ENCODE measurements around the gene ARHGAP19.

ARHGAP19 gene

GRCh38 chr10:97183314-97183713 lies 109.1 kb downstream of the ARHGAP19 start:
- Histone ChIP-seq H3K36me3 (ENCODE audit: control insufficient read depth in 2 of 2, insufficient read depth in 1 of 2, low read length in 2 of 2) (no peaks in the 10 kb centered on the region), H3K4me1 (ENCODE audit: control insufficient read depth, insufficient read depth, low read length) (peaks cover 3% of the 10 kb centered on the region; the same call in 1 of the 2 replicates), H3K9me3 (ENCODE audit: control insufficient read depth, insufficient read depth, low read depth, low read length) (no peaks in the 10 kb centered on the region), H3K27ac (ENCODE audit: extremely low read depth, low read depth, low read length) (no peak overlapping the region), H3K4me3 (ENCODE audit: low read depth, low read length) (no peak overlapping the region)
- TF ChIP-seq ZSCAN18 (tag by site-specific recombination; IDR thresholded peaks at IDR 0.05) (no peak), ZNF768 (tag by site-specific recombination; IDR thresholded peaks at IDR 0.05) (0 out of 2 replicates have a peak, but pooled peaks have one; percentile 87), INSM2 (tag by site-specific recombination; IDR thresholded peaks at IDR 0.05) (no peak)
- CTCF ChIA-PET = interaction anchor here (1.2 to 3.2 kb wide), 4 partner anchors 11 to 111 kb away, joined by 3 to 15 read pairs (median 8); no protein-coding TSS in a partner anchor
- POLR2A ChIA-PET = no interaction called here

GRCh38 chr10:97182288-97182990 lies 110.0 kb downstream of the ARHGAP19 start:
- peaks cover 3% of the 10 kb centered on the region; the same call in 1 of the 2 replicates for H3K4me1 ChIP-seq (ENCODE audit: control insufficient read depth, insufficient read depth, low read length)
- POLR2A ChIA-PET = interaction anchor here (0.6 kb wide), 1 partner anchor 422 kb away, joined by 4 read pairs; no protein-coding TSS in a partner anchor
- CTCF ChIA-PET = interaction anchor here (1.2 to 3.2 kb wide), 4 partner anchors 11 to 110 kb away, joined by 3 to 15 read pairs (median 8); no protein-coding TSS in a partner anchor
- no peaks in the 10 kb centered on the region for H3K9me3 ChIP-seq (ENCODE audit: control insufficient read depth, insufficient read depth, low read depth, low read length)
- no peak overlapping the region for H3K27ac ChIP-seq (ENCODE audit: extremely low read depth, low read depth, low read length)
- no peak overlapping the region for H3K4me3 ChIP-seq (ENCODE audit: low read depth, low read length)
- no peaks in the 10 kb centered on the region for H3K36me3 ChIP-seq (ENCODE audit: control insufficient read depth in 2 of 2, insufficient read depth in 1 of 2, low read length in 2 of 2)
- TF ChIP-seq ZNF121 (tag by site-specific recombination; IDR thresholded peaks at IDR 0.05) = 0 out of 2 replicates have a peak, but pooled peaks have one; percentile 31
- no peak for TF ChIP-seq CTCF (tag by site-specific recombination; IDR thresholded peaks at IDR 0.05)
- no peak for TF ChIP-seq MYNN (tag by site-specific recombination; IDR thresholded peaks at IDR 0.05; ENCODE audit: borderline replicate concordance)

- peaks cover 3% of the 10 kb centered on the region; the same call in 1 of the 2 replicates for H3K4me1 ChIP-seq (ENCODE audit: control insufficient read depth, insufficient read depth, low read length)
- TF ChIP-seq ZNF501 (tag by site-specific recombination; IDR thresholded peaks at IDR 0.05) = no peak
- TF ChIP-seq ZNF341 (tag by site-specific recombination; IDR thresholded peaks at IDR 0.05; ENCODE audit: low read depth) = no peak
- TF ChIP-seq ZBTB26 (tag by site-specific recombination; optimal IDR thresholded peaks at IDR 0.05) = no peak
- no peak for TF ChIP-seq ZEB2 (tag by site-specific recombination; IDR thresholded peaks at IDR 0.05)
- no peak for TF ChIP-seq GLIS1 (tag by site-specific recombination; IDR thresholded peaks at IDR 0.05)
- TF ChIP-seq PRDM1 (tag by site-specific recombination; IDR thresholded peaks at IDR 0.05) = no peak
- no peak for TF ChIP-seq GFI1B (tag by site-specific recombination; IDR thresholded peaks at IDR 0.05)
- TF ChIP-seq ZSCAN5A (tag by site-specific recombination; IDR thresholded peaks at IDR 0.05) = no peak
- TF ChIP-seq ZNF561 (tag by site-specific recombination; IDR thresholded peaks at IDR 0.05; ENCODE audit: borderline replicate concordance) = no peak
- no peak overlapping the region for H3K4me3 ChIP-seq (ENCODE audit: low read depth, low read length)
- no peaks in the 10 kb centered on the region for H3K9me3 ChIP-seq (ENCODE audit: control insufficient read depth, insufficient read depth, low read depth, low read length)
- H3K36me3 ChIP-seq (ENCODE audit: control insufficient read depth in 2 of 2, insufficient read depth in 1 of 2, low read length in 2 of 2) = no peaks in the 10 kb centered on the region
- ChIA-PET POLR2A (no interaction called here), CTCF (interaction anchor here (0.9 to 1.6 kb wide), 2 partner anchors 16 to 29 kb away, joined by 3 to 4 read pairs; no protein-coding TSS in a partner anchor)
- H3K27ac ChIP-seq (ENCODE audit: extremely low read depth, low read depth, low read length) = no peak overlapping the region
Observed at GRCh38 chr10:97180986-97181385, 111.5 kb downstream of the ARHGAP19 start.
